Measurements from ENCODE around the gene SMIM20.

SMIM20 gene

DNA sequence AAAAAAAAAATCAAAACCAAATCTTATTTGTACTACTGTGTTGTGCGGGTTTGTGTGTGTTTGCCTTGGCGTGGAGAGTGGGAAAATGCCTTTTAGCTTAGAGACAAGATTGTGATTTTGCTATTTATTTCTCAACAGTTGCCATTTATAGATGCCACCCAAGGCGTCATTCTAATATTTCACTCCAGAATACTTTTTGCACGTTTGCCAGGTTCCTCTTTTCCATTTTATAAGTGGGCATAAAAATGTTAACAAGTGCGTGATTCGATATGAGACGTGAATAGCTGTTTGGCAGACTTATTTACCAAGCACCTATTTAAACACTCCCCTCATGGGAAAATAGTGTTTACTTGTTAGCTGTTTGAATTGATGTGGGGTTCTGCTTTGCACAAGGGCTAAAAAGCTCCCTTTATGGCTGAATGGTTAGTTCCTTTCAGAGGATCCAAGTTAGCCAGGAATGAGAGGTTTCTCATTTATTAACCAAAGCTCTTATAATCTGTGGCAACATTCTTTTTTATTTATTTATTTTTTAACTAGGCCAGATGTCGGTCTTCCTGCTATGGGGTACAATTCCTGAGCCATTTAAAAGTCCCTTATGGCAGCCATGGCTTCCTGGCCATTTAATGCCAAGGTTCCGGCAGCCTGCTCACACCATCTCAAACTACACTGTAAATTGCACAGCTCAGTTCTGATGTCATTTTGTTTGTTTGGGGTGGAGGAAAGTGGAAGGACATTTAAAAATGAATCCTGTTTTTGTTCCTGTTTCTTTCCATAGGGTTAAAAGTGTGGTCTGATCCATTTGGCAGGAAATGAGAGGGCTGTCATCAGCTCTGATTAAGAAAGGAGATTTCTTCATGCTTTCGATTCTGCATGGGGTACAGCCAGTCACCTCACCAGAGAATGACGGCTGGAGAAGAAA lies 14.6 kb downstream of the SMIM20 start:
- no peak for DNase-seq

- DNase-seq: no peak
These were observed 15.3 kb downstream of the SMIM20 start for GRCh38 chr4:25929298-25929686.

DNA sequence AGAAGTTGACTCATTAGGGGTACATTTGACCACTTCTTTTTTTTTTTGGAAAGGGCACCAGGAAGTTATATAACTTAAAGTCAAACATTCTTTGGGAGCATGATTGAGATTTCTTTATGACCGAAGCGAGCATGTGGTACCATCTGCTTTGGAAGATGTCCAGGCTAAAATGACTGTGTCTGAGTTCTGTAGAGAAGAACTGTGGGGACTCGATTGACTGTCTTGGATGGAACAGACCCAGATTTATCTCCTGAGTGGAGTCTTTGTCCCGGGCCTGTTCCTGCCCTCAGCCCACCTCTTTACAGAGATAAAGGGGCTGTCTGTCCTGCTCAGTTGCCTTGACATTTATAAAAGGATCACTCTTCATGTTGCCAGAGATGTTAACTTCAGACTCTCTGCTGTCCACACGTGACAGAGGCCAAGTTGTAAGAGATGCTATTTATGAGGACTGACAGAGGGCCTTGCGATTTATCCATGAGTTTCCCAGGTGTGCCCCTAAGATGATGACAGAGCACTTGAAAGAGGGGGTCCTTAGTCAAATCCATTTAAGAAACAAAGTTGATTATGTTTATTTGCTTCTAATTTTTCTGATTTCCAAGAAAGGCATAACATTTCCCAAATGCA lies 16.8 kb downstream of the SMIM20 start:
- no peak for DNase-seq

GRCh38 chr4:25936696-25937095 lies 22.7 kb downstream of the SMIM20 start:
- DNase-seq: no peak

GRCh38 chr4:25937801-25938200 lies 23.8 kb downstream of the SMIM20 start:
- no peak for DNase-seq

GRCh38 chr4:25938366-25938765 lies 24.3 kb downstream of the SMIM20 start:
- no peak for DNase-seq

GRCh38 chr4:25938787-25939186 lies 24.8 kb downstream of the SMIM20 start:
- no peak for DNase-seq

GRCh38 chr4:25939330-25939729 lies 25.3 kb downstream of the SMIM20 start:
- DNase-seq: no peak

DNA sequence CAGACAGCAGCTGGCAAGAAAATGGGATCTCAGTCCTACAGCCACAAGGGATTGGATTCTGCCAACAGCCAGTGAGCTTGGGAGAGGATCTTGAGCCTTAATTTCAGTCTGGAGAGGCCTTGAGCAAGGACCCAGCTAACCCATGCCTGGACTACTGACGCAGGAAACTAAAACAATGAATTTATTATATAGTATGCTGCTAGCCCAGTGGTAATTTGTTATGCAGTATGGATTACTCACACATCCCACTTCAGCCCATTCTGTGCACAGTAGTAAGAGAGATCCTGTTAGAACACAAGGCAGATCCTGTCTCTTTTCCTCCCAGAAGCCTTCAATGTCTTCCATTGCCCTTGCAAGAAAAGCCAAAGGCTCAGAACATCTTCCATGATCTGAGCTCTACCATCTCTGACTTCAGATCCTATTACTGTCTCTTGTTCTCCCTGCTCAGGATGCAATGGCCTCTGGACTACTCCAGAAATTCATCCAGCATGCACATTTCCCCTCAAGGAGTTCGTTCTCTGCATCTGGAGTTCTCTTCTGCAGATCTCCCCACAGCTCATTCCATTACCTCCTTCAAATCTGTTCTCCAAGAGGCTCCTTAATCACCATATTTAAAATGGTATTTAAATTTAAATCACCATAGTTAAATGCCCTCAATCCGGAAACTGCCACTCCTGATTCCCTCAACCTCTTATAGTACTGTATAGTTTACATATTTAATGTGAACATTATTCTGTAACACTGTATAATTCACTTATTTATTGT lies 27.6 kb downstream of the SMIM20 start:
- DNase-seq: no peak

DNA sequence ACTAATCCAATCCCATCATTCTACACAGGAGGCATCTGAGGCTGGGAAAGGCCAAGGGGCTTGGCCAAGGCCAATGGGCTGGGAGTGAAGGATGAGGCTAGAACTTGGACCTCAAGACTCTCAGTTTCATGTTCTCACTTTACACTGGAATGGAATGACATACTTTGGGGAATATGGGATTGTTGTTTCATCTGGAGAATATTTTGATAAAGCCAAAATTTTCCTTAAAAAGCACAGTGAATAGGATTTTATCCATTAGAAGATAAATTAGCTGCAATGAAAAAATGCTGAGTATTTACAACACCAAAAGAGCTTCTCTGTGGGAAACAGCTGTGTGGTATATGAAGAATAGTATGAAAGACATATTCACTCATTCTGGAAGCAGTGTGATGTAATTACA lies 29.3 kb downstream of the SMIM20 start:
- DNase-seq: no peak

DNA sequence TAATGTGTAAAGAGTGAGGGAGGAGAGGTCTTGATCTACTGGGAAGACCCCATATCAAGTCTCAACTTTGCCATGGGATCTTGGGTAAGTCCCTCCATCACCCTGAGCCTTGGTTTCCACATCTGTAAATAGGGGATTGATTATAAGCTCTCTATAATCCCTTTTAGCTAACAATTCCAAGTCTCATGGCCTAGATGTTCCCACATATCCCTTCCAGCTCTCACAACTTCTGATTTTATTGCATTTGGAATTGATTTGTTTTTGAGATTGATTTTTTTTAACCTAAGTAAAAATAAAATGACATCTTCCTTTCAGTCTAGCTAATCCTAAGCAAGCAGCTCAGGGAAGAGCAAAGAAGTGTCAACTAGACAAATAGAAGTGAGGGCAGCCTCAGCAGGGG lies 29.8 kb downstream of the SMIM20 start:
- no peak for DNase-seq

DNA sequence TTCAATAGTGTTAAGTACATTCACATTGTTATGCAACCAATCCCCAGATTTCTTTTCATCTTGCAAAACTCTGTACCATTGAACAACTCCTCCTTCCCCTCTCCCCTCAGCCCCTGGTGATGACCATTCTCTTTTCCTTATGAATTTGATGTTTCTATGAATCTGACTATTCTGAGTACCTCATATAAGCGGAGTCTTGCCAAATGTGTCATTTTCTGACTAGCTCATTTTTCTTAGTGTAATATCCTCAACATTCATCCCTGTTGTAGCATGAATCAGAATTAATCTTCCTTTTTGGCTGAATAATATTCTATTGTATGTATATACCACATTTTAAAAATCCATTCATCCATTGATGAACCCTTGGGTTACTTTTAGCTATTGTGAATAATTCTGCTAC lies 34.0 kb downstream of the SMIM20 start:
- DNase-seq: no peak

DNA sequence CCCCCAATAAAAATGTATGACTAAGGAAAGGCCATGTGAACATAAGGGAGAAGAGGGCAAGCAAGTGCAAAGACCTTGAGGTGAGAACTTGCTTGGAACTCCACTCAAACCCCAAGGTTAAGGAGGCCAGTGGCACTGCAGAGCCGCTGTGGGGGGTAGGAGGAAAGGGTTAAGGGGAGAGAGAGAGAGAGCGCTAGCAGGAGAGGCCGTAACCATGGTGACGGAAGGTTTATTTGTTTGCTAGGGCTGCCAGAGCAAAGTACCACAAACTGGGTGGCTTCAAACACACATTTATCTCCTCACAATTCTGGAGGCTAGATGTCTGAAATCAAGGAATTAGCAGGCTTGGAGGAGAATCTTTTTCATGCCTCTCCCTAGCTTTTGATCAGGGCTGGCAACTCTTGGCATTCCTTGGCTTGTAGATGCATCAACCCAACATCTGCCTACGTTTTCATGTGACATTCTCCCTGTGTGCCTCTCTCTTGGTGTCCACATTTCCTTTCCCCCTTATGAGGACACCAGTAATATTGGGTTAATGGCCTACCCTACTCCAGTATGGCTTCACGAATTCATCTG lies 35.2 kb downstream of the SMIM20 start:
- no peak for DNase-seq

- no peak for DNase-seq
These were observed 36.0 kb downstream of the SMIM20 start for GRCh38 chr4:25949994-25950393.

DNA sequence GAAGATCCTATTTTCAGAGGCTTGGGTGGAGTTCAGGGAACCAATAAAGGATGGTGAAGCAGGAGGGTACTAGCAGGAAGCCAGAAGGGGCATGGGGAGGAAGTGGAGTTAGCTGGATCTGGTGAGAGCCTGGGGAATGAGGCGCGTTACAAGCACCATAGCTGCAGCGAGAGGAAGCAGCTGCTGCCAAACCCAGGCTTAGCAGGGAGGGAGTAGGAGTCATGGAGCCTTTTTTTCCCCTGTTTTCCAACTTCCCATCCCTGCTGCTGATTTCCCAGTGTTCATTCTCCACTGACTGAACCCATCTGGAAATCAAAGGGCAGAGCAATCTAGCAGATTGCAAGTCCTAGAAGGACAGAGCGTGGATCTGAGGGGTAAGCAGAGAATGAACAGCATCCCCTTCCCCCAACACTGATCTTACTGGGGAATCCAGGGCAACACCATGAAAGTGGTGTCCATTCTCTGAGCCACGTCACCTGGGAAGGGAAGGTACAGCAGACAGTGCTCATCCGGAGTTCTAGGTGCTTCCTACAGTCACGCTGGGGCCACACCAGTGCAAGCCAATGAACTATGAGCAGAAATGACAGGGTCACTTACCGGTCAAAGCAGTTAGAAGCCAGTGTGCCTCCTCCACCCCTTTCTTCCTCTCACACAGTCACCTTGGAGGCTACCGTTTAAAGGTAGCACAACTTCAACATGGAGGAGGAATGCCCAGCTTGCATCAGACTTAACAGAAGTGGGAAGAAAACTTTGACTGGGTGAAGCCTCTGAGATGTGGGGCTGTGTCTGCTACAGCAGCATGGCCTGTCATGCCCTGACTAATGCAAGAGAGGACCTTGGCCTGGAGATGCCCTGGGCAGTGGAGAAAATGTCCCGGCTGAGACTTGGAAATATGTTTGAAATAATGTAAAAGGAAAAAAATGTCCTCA lies 36.7 kb downstream of the SMIM20 start:
- no peak for DNase-seq

DNA sequence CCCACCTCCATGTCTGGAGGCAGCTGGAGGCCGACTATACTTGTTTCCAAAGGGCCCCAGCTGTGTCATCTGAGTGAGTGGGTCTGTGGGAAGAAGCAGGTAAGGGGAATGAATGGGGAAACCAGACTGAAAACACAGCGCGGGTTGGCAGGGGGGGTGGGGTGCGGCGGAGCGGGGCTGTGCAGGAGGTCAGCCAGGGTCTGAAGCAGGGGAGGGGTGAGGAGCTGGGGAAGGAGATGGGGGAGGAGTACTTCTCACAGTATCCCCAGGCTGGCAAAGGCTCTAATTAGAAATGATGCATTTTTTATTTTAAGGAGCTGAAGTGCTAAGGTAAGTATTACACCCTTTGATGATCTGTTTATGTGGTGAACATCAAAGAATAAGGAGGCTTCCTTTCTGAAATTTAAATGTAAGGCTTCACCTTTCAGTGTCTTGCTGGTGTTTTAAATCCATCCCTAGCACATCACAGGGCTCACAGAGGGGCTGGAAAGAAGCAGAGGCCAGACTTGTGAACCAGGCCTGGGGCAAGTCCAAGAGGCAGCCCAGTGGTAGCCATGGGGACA lies 37.5 kb downstream of the SMIM20 start:
- DNase-seq: no peak

GRCh38 chr4:25953740-25954139 lies 39.7 kb downstream of the SMIM20 start:
- DNase-seq: peak; percentile 41

- DNase-seq: no peak
These were observed 40.4 kb downstream of the SMIM20 start for GRCh38 chr4:25954293-25954904.

GRCh38 chr4:25955705-25956104 lies 41.7 kb downstream of the SMIM20 start:
- no peak for DNase-seq

GRCh38 chr4:25956260-25956659 lies 42.2 kb downstream of the SMIM20 start:
- no peak for DNase-seq

DNA sequence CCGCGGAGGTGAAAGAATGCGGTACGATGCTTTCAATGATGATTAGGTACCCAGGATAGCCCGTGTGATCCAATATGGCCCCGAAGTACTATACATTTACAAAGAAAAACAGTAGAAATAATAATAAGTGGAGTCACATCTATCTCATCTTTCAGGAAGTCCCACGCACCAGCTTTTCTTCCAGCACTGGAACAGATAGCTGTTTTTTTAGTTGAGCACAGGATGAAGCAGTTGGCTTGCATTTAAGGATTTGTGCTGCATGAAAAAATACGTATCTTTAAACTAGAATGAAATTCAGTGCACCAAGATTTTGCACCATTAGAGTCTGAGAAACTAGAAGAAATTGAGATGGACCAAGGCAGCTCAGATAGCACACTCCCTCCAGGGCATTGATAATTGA lies 44.1 kb downstream of the SMIM20 start:
- no peak for DNase-seq
